Renal cortical epithelial cell (primary cell): ENCODE results near the gene VPS4B. TPM values are rescaled to one million over a fixed set of nuclear protein-coding genes. Genes with fewer than 3 reads are reported as not detected.

Experiments
- DNase-seq: peaks from one replicate; pipeline ENCODE4 v3.0.0-alpha.2; 2011; ENCODE audit warnings: low read depth
- total RNA-seq: library from RNA; depleted of rRNA; stranded (reverse); fragments of >200 nt; gene quantifications from 2 replicates; pipeline ENCODE4 v1.2.3, GENCODE V29; 2014

Gene VPS4B
- total RNA-seq, 1 donor from 2014 or later, result 81.9 TPM

GRCh38 chr18:63430526-63430925 lies 8.2 kb upstream of the VPS4B start:
- DNase-seq, result no peak

- peak; percentile 84 for DNase-seq
Measured at GRCh38 chr18:63427558-63427957, 5.3 kb upstream of the VPS4B start.

GRCh38 chr18:63422864-63423304 lies 608 bp upstream of the VPS4B start:
- DNase-seq, result no peak

- DNase-seq, result peak; percentile 7
Measured at GRCh38 chr18:63421514-63421913, 762 bp downstream of the VPS4B start.

GRCh38 chr18:63412953-63413352 lies 9.3 kb downstream of the VPS4B start:
- DNase-seq, result no peak

- peak; percentile 72 for DNase-seq
Measured at GRCh38 chr18:63410792-63411191, 11.5 kb downstream of the VPS4B start.

GRCh38 chr18:63409301-63409700 lies 13.0 kb downstream of the VPS4B start:
- DNase-seq, result no peak

GRCh38 chr18:63407734-63408133 lies 14.5 kb downstream of the VPS4B start:
- no peak for DNase-seq

- no peak for DNase-seq
Measured at GRCh38 chr18:63405986-63406385, 16.3 kb downstream of the VPS4B start.

GRCh38 chr18:63402246-63403162 lies 19.8 kb downstream of the VPS4B start:
- DNase-seq, result no peak

GRCh38 chr18:63399300-63399699 lies 23.0 kb downstream of the VPS4B start:
- DNase-seq, result no peak

- no peak for DNase-seq
Measured at GRCh38 chr18:63397349-63397748, 24.9 kb downstream of the VPS4B start.

GRCh38 chr18:63395503-63395902 lies 26.8 kb downstream of the VPS4B start:
- no peak for DNase-seq

GRCh38 chr18:63394954-63395353 lies 27.3 kb downstream of the VPS4B start:
- no peak for DNase-seq

GRCh38 chr18:63387861-63388260 lies 34.4 kb downstream of the VPS4B start:
- DNase-seq, result no peak

- DNase-seq, result no peak
Measured at GRCh38 chr18:63382843-63383242, 39.4 kb downstream of the VPS4B start.

GRCh38 chr18:63379639-63379962 lies 42.7 kb downstream of the VPS4B start:
- DNase-seq, result no peak

GRCh38 chr18:63378919-63379638 lies 43.2 kb downstream of the VPS4B start:
- DNase-seq, result no peak

- no peak for DNase-seq
Measured at GRCh38 chr18:63377275-63377980, 44.8 kb downstream of the VPS4B start.

GRCh38 chr18:63376538-63376937 lies 45.7 kb downstream of the VPS4B start:
- no peak for DNase-seq

GRCh38 chr18:63374540-63374939 lies 47.7 kb downstream of the VPS4B start:
- no peak for DNase-seq

- DNase-seq, result no peak
Measured at GRCh38 chr18:63373161-63373560, 49.1 kb downstream of the VPS4B start.
